ENCODE data around the gene IST1.

The IST1 gene

GRCh38 chr16:71914802-71915201 lies 19.5 kb downstream of the IST1 start:
- TF ChIP-seq CTCF (IDR thresholded peaks at IDR 0.05), result no peak

- TF ChIP-seq CTCF (IDR thresholded peaks at IDR 0.05), result no peak
Measured at GRCh38 chr16:71915350-71915749, 20.0 kb downstream of the IST1 start.

GRCh38 chr16:71916397-71916920 lies 21.1 kb downstream of the IST1 start:
- no peak for TF ChIP-seq CTCF (IDR thresholded peaks at IDR 0.05)

- no peak for TF ChIP-seq CTCF (IDR thresholded peaks at IDR 0.05)
Measured at GRCh38 chr16:71917900-71918299, 22.6 kb downstream of the IST1 start.

- TF ChIP-seq CTCF (IDR thresholded peaks at IDR 0.05), result no peak
Measured at GRCh38 chr16:71919035-71919434, 23.7 kb downstream of the IST1 start.

GRCh38 chr16:71920658-71921057 lies 25.3 kb downstream of the IST1 start:
- TF ChIP-seq CTCF (IDR thresholded peaks at IDR 0.05), result no peak

GRCh38 chr16:71923941-71924690 lies 28.8 kb downstream of the IST1 start:
- TF ChIP-seq CTCF (IDR thresholded peaks at IDR 0.05), result no peak
